ENCODE measurements around the gene CTNND1.

- TF ChIP-seq EZH2 (IDR thresholded peaks at IDR 0.05; ENCODE audit: insufficient read depth, poor library complexity, severe bottlenecking) = no peak
- no peak for TF ChIP-seq EZH2phosphoT487 (IDR thresholded peaks at IDR 0.05; ENCODE audit: insufficient read depth, low read depth)
Observed at GRCh38 chr11:57732661-57733060, 28.9 kb upstream of the CTNND1 start.

Measured in GM23248 (cell line).